Lower lobe of right lung (tissue), 2 donors: ENCODE results near the gene CRYBA2. TPM values are rescaled to one million over a fixed set of nuclear protein-coding genes. Genes with fewer than 3 reads are reported as not detected.

Experiments
- ATAC-seq, 2 donors: fragments of 200-7000 bp; cut with Tn5 transposase; one replicate each; pipeline ENCODE4 v1.9.1; 2020 to 2022; ENCODE audit warnings: mild to moderate bottlenecking in 2 of 2, moderate library complexity in 2 of 2
- DNase-seq: peaks from one replicate; pipeline ENCODE4 v3.0.0-alpha.2; 2020
- H3K27ac ChIP-seq: fragments of 200-600 bp; one replicate; pipeline ENCODE4 v1.8.0; 2022
- H3K27me3 ChIP-seq: fragments of 200-600 bp; one replicate; pipeline ENCODE4 v1.8.0; 2022; ENCODE audit warnings: low read depth
- H3K36me3 ChIP-seq: fragments of 200-600 bp; one replicate; pipeline ENCODE4 v1.8.0; 2022; ENCODE audit warnings: mild to moderate bottlenecking
- H3K4me1 ChIP-seq: fragments of 200-600 bp; one replicate; pipeline ENCODE4 v1.8.0; 2022
- H3K4me3 ChIP-seq: fragments of 200-600 bp; one replicate; pipeline ENCODE4 v1.8.0; 2022; ENCODE audit warnings: mild to moderate bottlenecking
- H3K9me3 ChIP-seq: fragments of 200-600 bp; one replicate; pipeline ENCODE4 v1.8.0; 2022
- CTCF ChIP-seq: fragments of 200-600 bp; IDR thresholded peaks from one replicate; pipeline ENCODE4 v1.8.0; 2022; ENCODE audit warnings: antibody characterized with exemption, mild to moderate bottlenecking
- intact Hi-C: fragments of 100-400 bp; cut with DNase I; formaldehyde crosslinking; loops from one replicate; pipeline ENCODE4 v1.11.0; 2022
- microRNA-seq: library from miRNA; unstranded; fragments of <30 nt; microRNA quantifications from one replicate; pipeline ENCODE4 v1.2.0, GENCODE V29; 2020; ENCODE audit warnings: borderline number of aligned reads
- total RNA-seq: library from RNA; stranded (reverse); fragmentation: NEBNext Ultra II Directional; extraction: Animal tissue kit (Norgen Biotek cat#: 25700); gene quantifications from one replicate; pipeline ENCODE4 v1.2.1, GENCODE V29; 2021
- donor health status: DM: no; HTN: yes; CAD: no; lungs with severe emphysema.

Gene CRYBA2
- total RNA-seq, 1 donor from 2014 or later: not detected

- Histone ChIP-seq H3K4me1 (no peaks in the 10 kb centered on the region), H3K9me3 (no peaks in the 10 kb centered on the region), H3K27ac (no peak overlapping the region), H3K4me3 (no peak overlapping the region), H3K27me3 (peaks cover 26% of the 10 kb centered on the region), H3K36me3 (no peaks in the 10 kb centered on the region)
- ATAC-seq (no peak), DNase-seq (no peak)
- no peak for TF ChIP-seq CTCF
- intact Hi-C loops: no loop called here
These were observed 39.8 kb downstream of the CRYBA2 start for GRCh38 chr2:218953366-218953954.

GRCh38 chr2:218952160-218952559 lies 41.1 kb downstream of the CRYBA2 start:
- H3K27me3 ChIP-seq: peaks cover 21% of the 10 kb centered on the region

GRCh38 chr2:218946621-218947020 lies 46.6 kb downstream of the CRYBA2 start:
- DNase-seq: no peak
- Histone ChIP-seq H3K4me3 (no peak overlapping the region), H3K4me1 (no peaks in the 10 kb centered on the region), H3K9me3 (no peaks in the 10 kb centered on the region), H3K27ac (no peak overlapping the region), H3K36me3 (no peaks in the 10 kb centered on the region), H3K27me3 (peaks cover 42% of the 10 kb centered on the region)
- no peak for ATAC-seq
- intact Hi-C loops: no loop called here
- TF ChIP-seq CTCF: no peak

More at GRCh38 chr2:218952160-218952559, 41.1 kb downstream of the CRYBA2 start:
- Histone ChIP-seq H3K4me3 (no peak overlapping the region), H3K9me3 (no peaks in the 10 kb centered on the region), H3K27ac (no peak overlapping the region), H3K36me3 (no peaks in the 10 kb centered on the region), H3K4me1 (no peaks in the 10 kb centered on the region)
- ATAC-seq (no peak), DNase-seq (no peak)
- no peak for TF ChIP-seq CTCF
- intact Hi-C loops: no loop called here

GRCh38 chr2:218944759-218945404 lies 48.3 kb downstream of the CRYBA2 start:
- no peak for DNase-seq
- Histone ChIP-seq H3K27ac (no peak overlapping the region), H3K4me1 (no peaks in the 10 kb centered on the region), H3K27me3 (peaks cover 36% of the 10 kb centered on the region), H3K9me3 (no peaks in the 10 kb centered on the region), H3K4me3 (no peak overlapping the region), H3K36me3 (no peaks in the 10 kb centered on the region)
- intact Hi-C loops: no loop called here
- ATAC-seq: no peak
- TF ChIP-seq CTCF: no peak

Small RNA genes lying within 50 kb of the gene (microRNA-seq; reads per million reads assigned to microRNA genes)
- 5,134 reads per million, percentile 92 among the genes with 10 or more reads in this experiment for gene MIR375

Other genes starting within 250 kb of the CRYBA2 start
- 273 TPM for gene CYP27A1, start 211.3 kb downstream of the CRYBA2 start, total RNA-seq
- not detected for gene PRKAG3, start 161.6 kb downstream of the CRYBA2 start, total RNA-seq
- 0.44 TPM for gene WNT6, start 133.6 kb downstream of the CRYBA2 start, total RNA-seq
- 0.35 TPM for gene WNT10A, start 112.6 kb downstream of the CRYBA2 start, total RNA-seq
- gene CDK5R2, start 33.8 kb downstream of the CRYBA2 start, total RNA-seq: not detected
- gene FEV, start 8.2 kb downstream of the CRYBA2 start, total RNA-seq: not detected
- 7.6 TPM for gene CFAP65, start 48.1 kb upstream of the CRYBA2 start, total RNA-seq
- gene IHH, start 67.5 kb upstream of the CRYBA2 start, total RNA-seq: 0.71 TPM
- 13.0 TPM for gene NHEJ1, start 167.4 kb upstream of the CRYBA2 start, total RNA-seq
- 3.4 TPM for gene SLC23A3, start 176.6 kb upstream of the CRYBA2 start, total RNA-seq
- 67.7 TPM for gene CNPPD1, start 183.5 kb upstream of the CRYBA2 start, total RNA-seq
- gene RETREG2, start 184.9 kb upstream of the CRYBA2 start, total RNA-seq: 82.3 TPM
- gene ZFAND2B, start 213.4 kb upstream of the CRYBA2 start, total RNA-seq: 32.6 TPM
- 15.4 TPM for gene ABCB6, start 225.5 kb upstream of the CRYBA2 start, total RNA-seq
- 45.7 TPM for gene ATG9A, start 236.2 kb upstream of the CRYBA2 start, total RNA-seq
- 46.1 TPM for gene ANKZF1, start 236.4 kb upstream of the CRYBA2 start, total RNA-seq